Measurements from ENCODE around the gene NLRP6. TPM values are rescaled to one million over a fixed set of nuclear protein-coding genes. Genes with fewer than 3 reads are reported as not detected.
"Not testable (repeated sequence)": the region's sequence is repeated elsewhere in the genome, so short reads cannot be mapped to it uniquely, and the experiment has no call there.

Gene NLRP6
- total RNA-seq, 1 donor from 2014 or later = 0.32 TPM

DNA sequence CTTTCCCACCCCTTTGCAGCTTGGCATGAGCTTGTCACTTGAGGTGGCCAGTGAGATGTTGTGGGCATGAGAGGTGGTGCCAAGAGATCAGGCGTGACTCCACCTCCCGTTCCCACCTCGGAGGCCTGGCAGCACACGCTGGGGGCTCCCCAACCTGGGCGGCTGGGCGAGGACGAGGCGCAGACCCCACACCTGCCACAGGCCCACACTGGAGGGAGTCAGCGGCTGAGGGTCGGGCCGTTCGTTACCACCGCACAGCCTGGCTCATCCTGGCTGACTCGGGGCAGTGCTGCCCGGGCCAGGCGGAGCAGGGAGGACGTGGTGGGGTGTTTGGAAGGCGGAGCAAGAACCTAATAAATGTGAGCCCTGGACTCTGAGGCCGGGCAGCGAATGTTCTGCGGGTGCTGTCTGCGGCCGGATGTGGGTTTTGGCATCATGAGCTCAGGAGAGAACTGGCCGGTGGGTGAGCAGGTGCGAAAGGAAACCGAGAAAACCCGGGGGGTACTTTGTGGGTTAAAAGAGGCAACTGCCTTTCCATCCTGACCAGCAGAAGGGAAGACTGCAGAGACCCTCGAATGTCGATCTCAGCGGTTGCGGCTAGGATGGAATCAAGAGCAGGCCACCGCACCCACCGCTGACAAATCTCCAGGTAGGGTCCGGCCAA, 52.6 kb downstream of the NLRP6 start:
- no peak for DNase-seq

DNA sequence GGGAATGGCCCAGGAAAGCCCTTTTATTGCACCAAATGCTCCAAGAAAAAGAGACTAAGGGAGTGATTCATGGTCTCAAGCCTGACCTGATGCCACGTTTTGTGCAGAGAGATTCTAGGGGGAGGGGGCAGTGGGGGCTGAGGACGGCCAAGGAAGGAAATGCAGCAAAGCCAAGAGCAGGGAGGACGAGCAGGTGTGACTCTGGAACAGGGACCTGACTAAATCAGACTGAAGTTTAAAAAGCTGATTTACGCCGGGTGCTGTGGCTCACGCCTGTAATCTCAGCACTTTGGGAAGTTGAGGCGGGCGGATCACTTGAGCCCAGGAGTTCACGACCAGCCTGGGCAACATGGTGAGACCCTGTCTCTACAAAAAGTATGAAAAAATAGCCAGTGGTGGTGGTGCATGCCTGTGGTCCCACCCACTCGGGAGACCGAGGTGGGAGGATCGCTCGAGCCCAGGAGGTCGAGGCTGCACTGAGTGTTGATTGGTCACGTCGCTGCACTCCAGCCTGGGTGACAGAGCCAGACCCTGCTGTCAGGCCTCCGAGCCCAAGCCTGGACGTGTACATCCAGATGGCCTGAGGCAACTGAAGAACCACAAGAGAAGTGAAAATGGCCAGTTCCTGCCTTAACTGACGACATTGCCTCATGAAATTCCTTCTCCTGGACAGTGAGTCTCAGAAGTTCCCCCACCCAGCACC, 53.3 kb downstream of the NLRP6 start:
- DNase-seq = no peak
- intact Hi-C loops (cut with micrococcal nuclease) = no loop called here
- ATAC-seq = no peak

More for the DNA sequence above, 52.6 kb downstream of the NLRP6 start:
- no peak for ATAC-seq
- intact Hi-C loops (cut with micrococcal nuclease) = no loop called here

DNA sequence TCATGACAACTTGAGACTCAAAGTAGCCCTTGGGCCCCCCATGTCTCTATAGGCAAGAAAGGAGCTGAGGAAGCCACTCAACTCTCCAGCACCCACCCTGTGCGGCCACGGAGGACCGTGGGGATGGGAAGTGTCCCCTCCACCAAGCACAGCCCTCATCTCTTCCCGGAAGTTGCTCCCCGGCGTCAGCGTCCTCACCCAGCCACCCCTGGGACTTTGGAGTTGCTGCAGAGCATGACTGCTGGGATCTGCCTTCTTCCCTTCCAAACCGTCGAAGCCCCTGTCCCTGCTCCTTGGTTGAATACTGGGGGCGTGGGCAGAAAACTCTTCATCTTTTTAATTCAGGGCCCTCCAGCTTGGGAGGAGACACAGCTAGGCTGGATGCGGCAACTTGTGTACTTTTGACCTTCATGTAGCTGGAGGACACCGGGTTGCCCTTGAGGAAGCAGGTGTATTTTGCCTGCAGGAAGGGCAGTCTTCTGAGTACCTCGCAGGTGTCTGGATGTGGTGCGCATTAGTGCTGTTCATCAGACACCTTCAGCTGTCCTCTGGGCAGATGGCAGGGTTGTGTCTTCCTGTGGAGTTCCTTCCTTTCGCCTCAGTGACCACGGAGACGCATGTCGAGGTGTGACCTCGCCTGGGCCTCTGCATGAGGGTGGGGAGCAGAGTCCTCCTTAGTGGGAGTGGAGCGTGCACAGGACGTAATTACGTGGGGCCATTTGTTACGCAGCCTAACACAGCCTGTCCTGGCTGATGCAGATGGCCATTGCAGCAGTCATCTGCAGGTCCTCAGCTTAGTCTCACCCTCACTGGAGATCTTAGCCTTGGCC, 54.7 kb downstream of the NLRP6 start:
- ATAC-seq (no peak), DNase-seq (no peak)
- intact Hi-C loops (cut with micrococcal nuclease) = no loop called here

DNA sequence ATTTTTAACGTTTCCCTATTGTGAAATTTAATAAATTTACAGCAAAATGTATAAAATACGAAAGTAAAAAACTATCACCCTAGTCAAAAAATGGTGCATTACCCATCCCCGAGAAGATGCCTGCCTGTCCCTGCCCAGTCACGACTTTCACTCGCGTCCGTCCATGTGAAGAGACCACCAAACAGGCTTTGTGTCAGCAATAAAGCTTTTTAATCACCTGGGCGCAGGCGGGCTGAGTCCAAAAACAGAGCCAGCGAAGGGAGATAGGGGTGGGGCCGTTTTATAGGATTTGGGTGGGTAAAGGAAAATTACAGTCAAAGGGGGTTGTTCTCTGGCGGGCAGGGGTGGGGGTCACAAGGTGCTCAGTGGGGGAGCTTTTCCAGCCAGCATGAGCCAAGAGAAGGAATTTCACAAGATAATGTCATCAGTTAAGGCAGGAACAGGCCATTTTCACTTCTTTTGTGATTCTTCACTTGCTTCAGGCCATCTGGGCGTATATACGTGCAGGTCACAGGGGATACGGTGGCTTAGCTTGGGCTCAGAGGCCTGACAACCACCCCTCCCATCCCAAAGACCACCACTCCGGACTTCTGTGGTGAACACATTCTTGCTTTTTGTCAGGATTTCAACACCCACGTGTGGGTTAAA, 55.5 kb downstream of the NLRP6 start:
- intact Hi-C loops (cut with micrococcal nuclease); ATAC-seq; DNase-seq: not testable (repeated sequence)

DNA sequence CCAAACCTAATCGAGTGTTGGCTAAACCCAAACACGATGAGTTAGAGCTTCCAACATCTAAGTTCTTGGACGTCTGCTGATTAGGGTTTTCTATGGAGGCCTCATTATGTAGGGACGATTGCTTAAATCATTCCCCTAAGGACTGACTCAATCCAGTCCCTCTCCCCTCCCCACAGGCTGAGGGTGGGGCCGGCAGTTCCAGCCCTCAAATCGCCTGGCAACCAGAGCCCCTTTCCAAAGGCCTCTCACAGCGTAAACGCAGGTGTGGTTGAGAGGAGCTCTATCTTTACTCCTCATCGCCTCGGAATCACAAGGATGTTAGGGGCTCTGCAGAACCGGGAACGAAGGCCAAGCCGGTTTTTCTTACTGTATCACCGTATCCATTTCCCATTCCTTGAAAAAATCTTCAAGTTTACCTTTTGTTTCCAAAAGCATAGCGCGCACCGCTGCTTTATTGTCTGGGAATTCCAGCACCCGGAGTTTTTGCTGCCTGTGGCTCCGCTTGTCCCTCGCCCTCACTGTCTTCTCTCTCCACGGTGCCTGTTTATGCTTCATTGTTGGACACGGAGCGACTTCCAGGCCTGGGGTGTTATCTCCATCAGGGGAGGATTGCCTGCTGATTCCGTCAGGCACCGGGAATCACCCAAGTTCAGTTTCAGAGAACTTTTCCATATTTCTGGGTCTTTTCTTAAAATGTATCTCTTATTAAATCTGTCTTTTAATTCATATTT, 56.2 kb downstream of the NLRP6 start:
- ATAC-seq = peak; percentile 81
- peak; percentile 69 for DNase-seq

More for the DNA sequence above, 56.2 kb downstream of the NLRP6 start:
- intact Hi-C loops (cut with micrococcal nuclease) = no loop called here

Other genes starting within 250 kb of the NLRP6 start
- gene SCGB1C1, start 85.3 kb upstream of the NLRP6 start, total RNA-seq = not detected
- 24.0 TPM for gene BET1L, start 71.0 kb upstream of the NLRP6 start, total RNA-seq
- 60.3 TPM for gene RIC8A, start 70.7 kb upstream of the NLRP6 start, total RNA-seq
- 41.4 TPM for gene SIRT3, start 42.1 kb upstream of the NLRP6 start, total RNA-seq
- gene PSMD13, start 41.4 kb upstream of the NLRP6 start, total RNA-seq = 92.3 TPM
- 7.2 TPM for gene PGGHG, start 10.7 kb downstream of the NLRP6 start, total RNA-seq
- not detected for gene IFITM5, start 21.1 kb downstream of the NLRP6 start, total RNA-seq
- gene IFITM2, start 29.4 kb downstream of the NLRP6 start, total RNA-seq = 200 TPM
- gene IFITM1, start 35.6 kb downstream of the NLRP6 start, total RNA-seq = 101 TPM
- gene IFITM3, start 42.5 kb downstream of the NLRP6 start, total RNA-seq = 259 TPM
- gene B4GALNT4, start 91.1 kb downstream of the NLRP6 start, total RNA-seq = 0.50 TPM
- 0.84 TPM for gene PKP3, start 115.8 kb downstream of the NLRP6 start, total RNA-seq
- 47.5 TPM for gene SIGIRR, start 136.6 kb downstream of the NLRP6 start, total RNA-seq
- 1.3 TPM for gene ANO9, start 163.6 kb downstream of the NLRP6 start, total RNA-seq
- 31.8 TPM for gene PTDSS2, start 171.9 kb downstream of the NLRP6 start, total RNA-seq
- 171 TPM for gene RNH1, start 228.8 kb downstream of the NLRP6 start, total RNA-seq